Activated CD8-positive, alpha-beta memory T cell treated with anti-CD3 and anti-CD28 coated beads, Interleukin-2, amount 50 U/mL, for 24 hours (primary cell): ENCODE measurements around the gene PTPN14.
"Not testable (repeated sequence)": the region's sequence is repeated elsewhere in the genome, so short reads cannot be mapped to it uniquely, and the experiment has no call there.

Experiments
- DNase-seq: peaks from one replicate; pipeline ENCODE4 v3.0.0-alpha.2; 2020; ENCODE audit errors: extremely low read depth

Gene PTPN14

DNA sequence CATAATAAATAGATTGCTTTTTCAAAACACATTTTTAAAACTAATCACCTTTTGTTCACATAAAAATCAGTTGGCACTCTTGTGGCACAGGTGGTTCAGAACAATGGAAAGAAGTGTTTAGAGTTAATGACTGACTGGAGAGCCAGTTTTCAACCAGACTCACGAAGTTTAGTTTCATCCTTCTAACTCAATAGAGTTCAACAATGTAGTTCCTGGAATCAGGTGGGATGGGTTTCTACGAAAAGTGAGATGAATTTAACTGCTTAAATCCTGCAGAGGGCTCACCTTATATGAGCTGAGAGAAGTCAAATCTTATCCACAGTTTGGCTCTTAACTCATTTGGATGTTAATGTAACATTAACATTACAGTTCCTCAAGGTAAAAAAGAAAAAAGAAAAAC is 153.9 kb downstream of the PTPN14 start:
- no peak for DNase-seq

- no peak for DNase-seq
Observed at GRCh38 chr1:214396330-214396729, 155.1 kb downstream of the PTPN14 start.

DNA sequence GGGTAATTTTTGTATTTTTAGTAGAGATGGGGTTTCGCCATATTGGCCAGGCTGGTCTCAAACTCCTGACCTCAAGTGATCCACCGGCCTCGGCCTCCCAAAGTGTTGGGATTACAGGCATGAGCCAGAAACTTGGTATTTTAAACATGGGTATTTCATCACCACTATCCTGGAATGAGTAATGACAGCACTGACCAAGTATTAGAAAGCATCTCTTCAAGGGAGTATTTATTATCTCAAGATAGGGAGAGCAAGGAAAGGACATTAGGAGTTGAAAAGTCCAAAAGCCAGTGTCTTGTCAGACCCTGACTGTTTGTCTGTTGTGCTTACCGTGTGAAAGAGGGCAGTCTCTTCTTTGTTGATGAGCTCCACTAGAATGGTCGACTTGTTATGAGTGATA is 156.8 kb downstream of the PTPN14 start:
- not testable (repeated sequence) for DNase-seq

GRCh38 chr1:214393086-214393485 is 158.3 kb downstream of the PTPN14 start:
- no peak for DNase-seq

- no peak for DNase-seq
Observed at GRCh38 chr1:214391873-214392645, 159.3 kb downstream of the PTPN14 start.

DNA sequence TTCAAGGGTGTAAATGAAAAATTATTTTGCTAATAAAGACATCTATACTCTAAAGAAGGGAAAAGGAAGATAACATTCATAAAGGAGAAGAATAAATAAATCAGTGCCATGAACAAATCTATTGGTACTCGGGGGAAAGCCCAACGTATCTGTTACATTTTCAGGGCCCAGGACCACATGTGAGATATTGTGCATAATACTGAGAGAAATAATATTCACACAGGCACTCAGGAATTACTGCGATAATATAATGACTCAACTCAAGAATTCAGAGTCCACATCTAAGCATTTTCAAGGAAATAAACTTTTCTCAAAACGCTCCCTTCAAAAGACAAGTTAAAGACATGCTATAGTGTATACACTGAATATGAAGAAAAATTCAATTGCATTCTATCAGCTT is 161.7 kb downstream of the PTPN14 start:
- DNase-seq = no peak

GRCh38 chr1:214386747-214387146 is 164.7 kb downstream of the PTPN14 start:
- DNase-seq = no peak

- DNase-seq = no peak
Observed at GRCh38 chr1:214386333-214386732, 165.1 kb downstream of the PTPN14 start.

GRCh38 chr1:214385428-214385827 is 166.0 kb downstream of the PTPN14 start:
- no peak for DNase-seq

- DNase-seq = no peak
Observed at GRCh38 chr1:214384373-214385079, 166.9 kb downstream of the PTPN14 start.

DNA sequence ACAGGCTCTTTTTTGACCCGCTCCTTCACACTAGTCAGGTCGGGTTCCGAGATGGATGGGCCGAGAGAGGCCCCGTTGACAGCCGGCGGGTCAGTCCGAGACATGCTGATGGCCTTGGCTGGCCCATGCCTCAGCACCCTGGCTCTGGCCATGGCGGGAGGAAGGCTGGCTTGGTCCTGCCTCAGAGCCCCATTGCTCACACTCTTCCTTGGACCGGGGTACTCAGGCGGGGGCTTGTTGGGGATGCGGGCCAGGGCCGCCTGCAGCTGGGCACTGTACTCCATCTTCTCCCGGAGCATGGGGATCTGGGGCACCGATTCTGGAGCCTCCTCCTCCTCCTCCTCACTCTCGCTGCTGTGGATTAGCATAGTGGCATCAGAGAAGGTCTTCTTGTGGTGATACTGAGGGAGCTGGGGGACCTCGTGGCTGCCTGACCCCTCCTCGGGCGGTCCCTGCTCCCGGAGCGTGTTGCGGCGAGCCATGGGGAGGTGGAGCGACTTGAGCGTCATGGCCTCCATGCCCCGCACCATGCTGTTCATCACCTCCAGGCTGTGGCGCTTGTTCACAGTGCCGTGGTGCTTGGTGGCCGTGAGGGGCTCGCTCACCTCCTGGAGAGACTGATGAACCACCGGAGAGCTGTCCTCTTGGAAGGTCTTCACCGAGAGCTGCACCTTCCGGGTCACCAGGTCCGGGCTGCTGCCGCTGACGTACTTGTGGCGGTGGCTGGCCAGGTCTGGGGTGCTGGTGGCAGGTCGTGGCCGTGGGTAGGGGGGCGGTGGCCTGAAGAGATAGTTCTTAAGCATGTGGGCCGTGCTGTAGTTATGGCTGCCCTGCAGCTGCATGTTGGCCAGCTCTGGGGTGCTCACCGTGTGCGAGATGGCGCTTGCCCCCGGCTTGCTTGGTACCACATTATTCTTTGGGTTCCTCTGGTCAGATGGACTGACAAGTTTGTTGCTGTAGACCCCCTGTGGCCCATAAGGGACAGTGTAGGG is 167.7 kb downstream of the PTPN14 start:
- DNase-seq = no peak

- no peak for DNase-seq
Observed at GRCh38 chr1:214380986-214381695, 170.3 kb downstream of the PTPN14 start.

DNA sequence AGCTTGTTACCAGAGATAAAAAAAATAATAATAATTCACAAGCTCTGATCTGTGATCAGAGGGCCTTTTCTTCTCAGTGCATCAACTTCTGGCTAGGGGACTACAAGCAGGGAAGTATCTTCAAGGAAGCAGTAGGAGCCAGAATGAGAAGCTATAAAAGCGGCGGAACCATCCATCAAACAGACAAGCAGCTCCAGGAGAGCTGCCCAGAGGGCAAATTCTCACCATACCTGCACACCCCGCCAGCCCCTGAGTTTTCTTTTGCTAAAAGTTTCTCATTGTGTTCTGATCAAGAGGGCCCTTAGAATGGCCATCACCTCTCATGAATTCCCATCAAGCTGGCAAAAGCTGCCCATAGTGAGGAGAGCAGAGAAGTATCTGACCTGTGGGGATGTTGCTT is 171.0 kb downstream of the PTPN14 start:
- DNase-seq = no peak

GRCh38 chr1:214379236-214379970 is 172.0 kb downstream of the PTPN14 start:
- no peak for DNase-seq

DNA sequence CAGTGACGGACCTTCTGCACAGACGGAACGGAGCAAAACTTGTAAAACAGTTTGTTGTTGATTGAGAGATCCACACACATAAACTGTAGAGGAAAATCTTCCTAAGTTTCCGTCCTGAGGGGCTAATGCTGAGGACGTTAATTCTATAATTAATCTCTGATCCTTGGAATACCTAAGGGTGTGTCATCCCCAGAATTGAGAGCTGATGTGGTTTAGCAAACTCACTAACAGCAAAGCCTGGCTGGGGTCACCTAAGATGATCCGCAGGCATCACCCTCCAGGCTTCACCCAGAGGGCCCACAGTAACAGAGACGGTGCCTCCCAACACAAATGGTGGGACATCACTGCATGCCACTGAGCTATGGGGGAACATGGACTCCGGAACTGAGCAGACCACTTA is 172.9 kb downstream of the PTPN14 start:
- no peak for DNase-seq

- no peak for DNase-seq
Observed at GRCh38 chr1:214377886-214378285, 173.5 kb downstream of the PTPN14 start.

DNA sequence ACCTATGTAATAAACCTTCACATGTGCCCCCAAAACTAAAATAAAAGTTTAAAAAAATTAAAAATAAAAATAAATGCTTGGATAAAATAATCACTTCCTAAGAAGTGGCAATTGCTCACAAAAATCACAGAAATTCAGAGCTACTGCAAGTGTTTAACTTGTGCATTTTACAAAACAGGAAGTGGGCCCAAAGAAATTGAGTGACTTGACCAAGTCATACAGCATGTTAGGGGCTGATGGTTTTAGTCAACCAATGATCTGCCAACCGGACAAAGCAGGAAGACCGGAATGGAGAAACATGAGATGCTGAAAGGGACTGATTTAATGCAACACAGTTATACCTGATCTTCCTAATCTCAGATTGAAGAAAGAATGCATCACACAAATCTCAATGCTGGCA is 173.9 kb downstream of the PTPN14 start:
- no peak for DNase-seq

GRCh38 chr1:214372092-214372491 is 179.3 kb downstream of the PTPN14 start:
- DNase-seq = no peak

- no peak for DNase-seq
Observed at GRCh38 chr1:214370615-214371014, 180.8 kb downstream of the PTPN14 start.

- DNase-seq = no peak
Observed at GRCh38 chr1:214369364-214369763, 182.0 kb downstream of the PTPN14 start.

DNA sequence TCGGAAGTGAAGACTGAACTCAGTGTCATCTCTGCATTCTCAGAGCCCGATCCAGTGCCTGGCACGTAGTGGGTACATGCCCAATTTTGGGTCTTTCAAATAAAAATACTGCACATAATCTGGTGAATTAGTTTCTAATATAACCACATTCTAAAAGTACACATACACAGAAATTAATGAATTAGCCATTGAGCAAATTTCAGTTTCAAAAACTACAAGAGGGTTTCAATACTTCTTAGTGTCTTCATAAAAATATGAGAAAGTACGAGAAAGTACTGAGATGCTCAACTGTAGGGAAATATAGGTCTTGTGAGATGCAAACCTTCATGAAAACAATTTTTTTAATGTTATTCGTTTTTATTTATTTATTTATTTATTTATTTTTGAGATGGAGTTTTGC is 183.6 kb downstream of the PTPN14 start:
- no peak for DNase-seq
